Trophoblast cell (in vitro differentiated cells and primary cell): ENCODE results near the gene CDH6.

Experiments used
- DNase-seq, 2 donors: peaks; one replicate each; pipeline ENCODE4 v3.0.0-alpha.2; 2016
- H2AFZ ChIP-seq: 2 replicates; pipeline ENCODE4 v1.6.1; 2013; ENCODE audit warnings: low read length, moderate library complexity, mild to moderate bottlenecking; ENCODE audit not compliant: insufficient read depth, poor library complexity
- H2AK5ac ChIP-seq: 2 replicates; pipeline ENCODE4 v1.6.1; 2013; ENCODE audit warnings: mild to moderate bottlenecking, low read length
- H2BK120ac ChIP-seq: 2 replicates; pipeline ENCODE4 v1.6.1; 2013; ENCODE audit warnings: low read length, mild to moderate bottlenecking, moderate library complexity; ENCODE audit not compliant: insufficient read depth, poor library complexity
- H2BK12ac ChIP-seq: 2 replicates; pipeline ENCODE4 v1.6.1; 2013; ENCODE audit warnings: mild to moderate bottlenecking, low read length, moderate library complexity
- H2BK5ac ChIP-seq: 2 replicates; pipeline ENCODE4 v1.6.1; 2013; ENCODE audit warnings: low read length, low read depth, moderate library complexity, mild to moderate bottlenecking; ENCODE audit not compliant: poor library complexity
- H3K14ac ChIP-seq: 2 replicates; pipeline ENCODE4 v1.6.1; 2013; ENCODE audit warnings: mild to moderate bottlenecking, low read length
- H3K18ac ChIP-seq: 2 replicates; pipeline ENCODE4 v1.6.1; 2013; ENCODE audit warnings: mild to moderate bottlenecking, low read length
- H3K23ac ChIP-seq: 2 replicates; pipeline ENCODE4 v1.6.1; 2013; ENCODE audit warnings: low read length
- H3K27ac ChIP-seq: 2 replicates; pipeline ENCODE4 v1.5.1; 2013; ENCODE audit warnings: low read depth, mild to moderate bottlenecking, inconsistent platforms, low read length, moderate library complexity
- H3K27me3 ChIP-seq: 2 replicates; pipeline ENCODE4 v1.6.1; 2013; ENCODE audit warnings: inconsistent platforms, mild to moderate bottlenecking, low read length, moderate library complexity; ENCODE audit not compliant: insufficient read depth
- H3K36me3 ChIP-seq, 2 experiments: 1 replicate in 1 of 2; 2 replicates in 1 of 2; pipeline ENCODE4 v1.6.1; 2013; ENCODE audit warnings: low read length in 2 of 2, mild to moderate bottlenecking in 2 of 2, moderate library complexity in 1 of 2; ENCODE audit not compliant: insufficient read depth in 2 of 2, control insufficient read depth in 1 of 2
- H3K4ac ChIP-seq: 2 replicates; pipeline ENCODE4 v1.6.1; 2013; ENCODE audit warnings: low read depth, mild to moderate bottlenecking, low read length, moderate library complexity
- H3K4me1 ChIP-seq, 2 experiments: 1 replicate in 1 of 2; 2 replicates in 1 of 2; pipeline ENCODE4 v1.6.1; 2013; ENCODE audit warnings: low read length in 2 of 2, mild to moderate bottlenecking in 2 of 2, moderate library complexity in 1 of 2; ENCODE audit not compliant: insufficient read depth in 2 of 2, control insufficient read depth in 1 of 2
- H3K4me2 ChIP-seq: 2 replicates; pipeline ENCODE4 v1.6.1; 2013; ENCODE audit warnings: inconsistent platforms, mild to moderate bottlenecking, low read length, moderate library complexity
- H3K4me3 ChIP-seq: 2 replicates; pipeline ENCODE4 v1.5.1; 2013; ENCODE audit warnings: mild to moderate bottlenecking, low read depth, low read length, inconsistent platforms
- H3K79me1 ChIP-seq: one replicate; pipeline ENCODE4 v1.6.1; 2013; ENCODE audit warnings: low read length
- H3K79me2 ChIP-seq: 2 replicates; pipeline ENCODE4 v1.6.1; 2013; ENCODE audit warnings: low read length, mild to moderate bottlenecking; ENCODE audit not compliant: control insufficient read depth, insufficient read depth, poor library complexity
- H3K9ac ChIP-seq: 2 replicates; pipeline ENCODE4 v1.6.1; 2013; ENCODE audit warnings: mild to moderate bottlenecking, low read length
- H3K9me3 ChIP-seq: 2 replicates; pipeline ENCODE4 v1.6.1; 2013; ENCODE audit warnings: low read depth, mild to moderate bottlenecking, control low read depth, inconsistent platforms, low read length; ENCODE audit not compliant: insufficient read depth
- H4K12ac ChIP-seq: 2 replicates; pipeline ENCODE4 v1.6.1; 2013; ENCODE audit warnings: low read depth, mild to moderate bottlenecking, low read length, moderate library complexity
- H4K8ac ChIP-seq: 2 replicates; pipeline ENCODE4 v1.6.1; 2013; ENCODE audit warnings: low read depth, mild to moderate bottlenecking, low read length, moderate library complexity
- H4K91ac ChIP-seq: one replicate; pipeline ENCODE4 v1.6.1; 2013; ENCODE audit warnings: low read depth, mild to moderate bottlenecking, low read length, moderate library complexity
- WGBS: extraction: QIAGEN DNeasy Blood & Tissue Kit; methylation state at CpG from one replicate; pipeline ENCODE4 v1.1.7; 2013; ENCODE audit warnings: missing lambda C conversion rate; ENCODE audit not compliant: insufficient read length, insufficient coverage; ENCODE audit errors: extremely low coverage; 5-methylcytosine and 5-hydroxymethylcytosine counted together

The CDH6 gene

GRCh38 chr5:31236339-31236738 lies 42.9 kb downstream of the CDH6 start:
- Histone ChIP-seq H3K14ac (no peak overlapping the region), H4K8ac (no peak overlapping the region), H4K91ac (no peak overlapping the region), H3K4me1 (no peaks in the 10 kb centered on the region), H3K4ac (no peak overlapping the region), H3K18ac (no peak overlapping the region), H3K79me1 (no peaks in the 10 kb centered on the region), H2AK5ac (no peak overlapping the region), H3K9me3 (no peaks in the 10 kb centered on the region), H3K4me3 (no peak overlapping the region), H3K27ac (no peak overlapping the region), H2BK120ac (no peak overlapping the region), H3K23ac (no peak overlapping the region), H3K36me3 (no peaks in the 10 kb centered on the region), H3K79me2 (no peaks in the 10 kb centered on the region), H3K4me2 (no peak overlapping the region), H2AFZ (no peak overlapping the region), H2BK5ac (no peak overlapping the region), H4K12ac (no peak overlapping the region), H2BK12ac (no peak overlapping the region), H3K9ac (no peak overlapping the region), H3K27me3 (no peaks in the 10 kb centered on the region)
- WGBS, result no CpG with 5 or more reads among the region's 6 CpGs
- no peak for DNase-seq

GRCh38 chr5:31237174-31237573 lies 43.7 kb downstream of the CDH6 start:
- Histone ChIP-seq H3K27me3 (no peaks in the 10 kb centered on the region), H3K79me2 (no peaks in the 10 kb centered on the region), H4K8ac (no peak overlapping the region), H3K79me1 (no peaks in the 10 kb centered on the region), H3K4me3 (no peak overlapping the region), H3K23ac (no peak overlapping the region), H2AFZ (no peak overlapping the region), H3K36me3 (no peaks in the 10 kb centered on the region), H4K91ac (no peak overlapping the region), H3K9ac (no peak overlapping the region), H3K14ac (no peak overlapping the region), H3K9me3 (no peaks in the 10 kb centered on the region), H2BK120ac (no peak overlapping the region), H3K18ac (no peak overlapping the region), H4K12ac (no peak overlapping the region), H3K27ac (no peak overlapping the region), H3K4ac (no peak overlapping the region), H3K4me1 (no peaks in the 10 kb centered on the region), H2AK5ac (no peak overlapping the region), H3K4me2 (no peak overlapping the region), H2BK12ac (no peak overlapping the region), H2BK5ac (no peak overlapping the region)
- peak in 1 of 2 donors; percentile 4 for DNase-seq
- WGBS, result no CpG with 5 or more reads among the region's 5 CpGs

DNA sequence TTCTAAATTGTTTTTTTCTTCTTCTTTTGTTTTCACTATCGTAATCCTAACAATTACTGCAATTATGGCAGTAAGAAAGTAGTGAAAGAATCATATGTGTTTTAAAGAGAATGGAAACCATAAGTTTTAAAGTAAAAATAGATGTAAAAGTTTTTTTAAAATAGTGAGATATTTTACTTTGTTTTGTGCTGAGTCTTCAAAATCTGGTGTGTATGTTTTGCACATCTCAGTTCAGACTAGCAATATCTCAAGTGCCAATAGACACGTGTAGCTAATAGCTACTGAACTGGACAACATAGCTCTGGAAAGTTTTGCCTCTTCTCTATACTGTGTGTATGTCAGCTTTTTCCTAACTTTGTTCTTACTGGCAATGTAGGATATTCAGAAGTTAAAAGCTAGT lies 45.0 kb downstream of the CDH6 start:
- Histone ChIP-seq H3K4me1 (no peaks in the 10 kb centered on the region), H2AFZ (no peak overlapping the region), H3K4ac (no peak overlapping the region), H3K18ac (no peak overlapping the region), H3K9ac (no peak overlapping the region), H2BK12ac (no peak overlapping the region), H3K79me1 (no peaks in the 10 kb centered on the region), H3K23ac (no peak overlapping the region), H3K14ac (no peak overlapping the region), H4K91ac (no peak overlapping the region), H3K4me3 (no peak overlapping the region), H2BK120ac (no peak overlapping the region), H4K12ac (no peak overlapping the region), H3K27ac (no peak overlapping the region), H4K8ac (no peak overlapping the region), H3K27me3 (no peaks in the 10 kb centered on the region), H2BK5ac (no peak overlapping the region), H3K36me3 (no peaks in the 10 kb centered on the region), H3K9me3 (no peaks in the 10 kb centered on the region), H3K4me2 (no peak overlapping the region), H3K79me2 (no peaks in the 10 kb centered on the region), H2AK5ac (no peak overlapping the region)
- no peak for DNase-seq
- WGBS, result no CpG with 5 or more reads among the region's 2 CpGs

DNA sequence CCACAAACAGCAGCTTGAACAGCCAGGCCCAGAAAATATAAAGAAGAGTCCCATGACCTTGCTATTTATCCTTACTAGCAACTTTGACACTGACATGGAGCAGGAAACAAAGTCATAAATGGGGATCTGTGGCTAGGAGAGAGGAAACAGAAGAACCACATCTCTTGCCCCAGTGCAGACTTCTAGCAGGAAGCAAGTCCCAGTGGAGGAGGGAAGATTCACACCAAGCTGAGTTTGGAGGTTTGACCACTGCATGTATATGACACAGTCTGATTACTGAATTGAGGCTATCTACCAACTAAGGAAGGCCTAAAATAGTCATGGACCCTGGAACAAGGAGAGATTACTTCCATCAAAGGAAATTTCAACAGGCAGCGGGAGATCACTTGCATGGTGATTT lies 51.4 kb downstream of the CDH6 start:
- H4K12ac ChIP-seq, result no peak overlapping the region
- H3K9ac ChIP-seq, result no peak overlapping the region
- H3K36me3 ChIP-seq, result no peaks in the 10 kb centered on the region
- no peaks in the 10 kb centered on the region for H3K9me3 ChIP-seq
- no peak overlapping the region for H3K4ac ChIP-seq
- no peak overlapping the region for H4K8ac ChIP-seq
- no peak overlapping the region for H3K23ac ChIP-seq
- H3K79me2 ChIP-seq, result no peaks in the 10 kb centered on the region
- peak overlapping the region; percentile 43 for H2BK120ac ChIP-seq
- no peak overlapping the region for H3K18ac ChIP-seq
- no peak overlapping the region for H2AK5ac ChIP-seq
- H2BK12ac ChIP-seq, result no peak overlapping the region
- DNase-seq, result no peak
- no peak overlapping the region for H2AFZ ChIP-seq
- H3K4me2 ChIP-seq, result no peak overlapping the region
- no peaks in the 10 kb centered on the region for H3K4me1 ChIP-seq
- no peaks in the 10 kb centered on the region for H3K79me1 ChIP-seq
- no CpG with 5 or more reads among the region's 1 CpG for WGBS
- H3K27ac ChIP-seq, result no peak overlapping the region
- no peaks in the 10 kb centered on the region for H3K27me3 ChIP-seq
- no peak overlapping the region for H4K91ac ChIP-seq
- no peak overlapping the region for H3K4me3 ChIP-seq
- H2BK5ac ChIP-seq, result no peak overlapping the region
- no peak overlapping the region for H3K14ac ChIP-seq

- H3K18ac ChIP-seq, result no peak overlapping the region
- H3K9me3 ChIP-seq, result no peaks in the 10 kb centered on the region
- no peak overlapping the region for H4K8ac ChIP-seq
- H3K4me3 ChIP-seq, result no peak overlapping the region
- no peak overlapping the region for H2AK5ac ChIP-seq
- H2BK12ac ChIP-seq, result no peak overlapping the region
- H3K9ac ChIP-seq, result no peak overlapping the region
- H3K14ac ChIP-seq, result no peak overlapping the region
- H3K27me3 ChIP-seq, result no peaks in the 10 kb centered on the region
- H4K91ac ChIP-seq, result no peak overlapping the region
- H3K27ac ChIP-seq, result no peak overlapping the region
- H2AFZ ChIP-seq, result no peak overlapping the region
- DNase-seq, result no peak
- H4K12ac ChIP-seq, result no peak overlapping the region
- no peak overlapping the region for H2BK5ac ChIP-seq
- H2BK120ac ChIP-seq, result no peak overlapping the region
- no peak overlapping the region for H3K23ac ChIP-seq
- H3K4me2 ChIP-seq, result no peak overlapping the region
- no peak overlapping the region for H3K4ac ChIP-seq
- H3K36me3 ChIP-seq, result no peaks in the 10 kb centered on the region
- no peaks in the 10 kb centered on the region for H3K79me2 ChIP-seq
- H3K79me1 ChIP-seq, result no peaks in the 10 kb centered on the region
- no peaks in the 10 kb centered on the region for H3K4me1 ChIP-seq
Observed at GRCh38 chr5:31247381-31247780, 53.9 kb downstream of the CDH6 start.
